Measurements from ENCODE around the gene GJA10.

DNA sequence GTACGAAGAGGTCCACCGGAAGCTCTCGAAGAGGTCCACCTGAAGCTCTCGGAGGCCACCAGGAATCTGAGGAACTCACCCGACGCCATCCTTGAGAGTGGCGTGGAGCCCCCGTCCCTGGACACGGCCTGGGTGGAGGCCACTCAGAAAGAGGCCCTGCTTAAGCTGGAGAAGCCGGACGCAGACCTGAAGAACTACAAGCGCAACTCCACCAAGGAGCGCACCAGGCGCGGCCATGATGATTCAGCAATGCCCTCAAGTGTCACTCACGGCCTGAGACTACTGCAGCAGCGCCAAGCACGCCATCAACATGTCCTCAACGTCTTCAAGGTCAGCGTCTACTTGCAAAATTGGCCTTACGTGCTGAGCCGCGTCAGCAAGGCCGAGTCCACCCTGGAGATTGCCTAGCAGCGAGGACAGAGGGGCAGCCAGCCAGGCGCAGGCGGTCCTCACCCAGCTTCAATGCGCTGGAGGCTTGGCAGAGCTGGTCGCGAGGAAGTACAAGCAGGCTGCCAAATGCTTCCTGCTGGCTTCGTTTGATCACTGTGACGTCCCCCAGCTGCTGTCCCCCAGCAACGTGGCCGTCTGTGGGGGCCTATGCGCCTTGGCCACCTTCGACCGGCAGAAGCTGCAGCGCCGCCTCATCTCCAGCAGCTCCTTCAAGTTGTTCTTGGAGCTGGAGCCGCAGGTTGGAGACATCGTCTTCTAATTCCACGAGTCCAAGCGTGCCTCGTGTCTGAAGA is 7.7 kb upstream of the GJA10 start:
- TF ChIP-seq ARNTL (CRISPR knock-in tag; IDR thresholded peaks at IDR 0.05; ENCODE audit: borderline replicate concordance, low read depth) (no peak), RARB (CRISPR knock-in tag; IDR thresholded peaks at IDR 0.05) (no peak), GLIS3 (CRISPR knock-in tag; IDR thresholded peaks at IDR 0.05) (no peak), TOX (CRISPR knock-in tag; IDR thresholded peaks at IDR 0.05; ENCODE audit: borderline replicate concordance) (no peak), PPARA (CRISPR knock-in tag; IDR thresholded peaks at IDR 0.05; ENCODE audit: borderline replicate concordance) (no peak), ESRRG (CRISPR knock-in tag; IDR thresholded peaks at IDR 0.05) (no peak), ZFP3 (CRISPR knock-in tag; IDR thresholded peaks at IDR 0.05) (no peak), SNAI2 (CRISPR knock-in tag; IDR thresholded peaks at IDR 0.05) (no peak), TCF4 (CRISPR knock-in tag; IDR thresholded peaks at IDR 0.05; ENCODE audit: borderline replicate concordance) (no peak)
- TF ChIP-seq, protein P1, sequence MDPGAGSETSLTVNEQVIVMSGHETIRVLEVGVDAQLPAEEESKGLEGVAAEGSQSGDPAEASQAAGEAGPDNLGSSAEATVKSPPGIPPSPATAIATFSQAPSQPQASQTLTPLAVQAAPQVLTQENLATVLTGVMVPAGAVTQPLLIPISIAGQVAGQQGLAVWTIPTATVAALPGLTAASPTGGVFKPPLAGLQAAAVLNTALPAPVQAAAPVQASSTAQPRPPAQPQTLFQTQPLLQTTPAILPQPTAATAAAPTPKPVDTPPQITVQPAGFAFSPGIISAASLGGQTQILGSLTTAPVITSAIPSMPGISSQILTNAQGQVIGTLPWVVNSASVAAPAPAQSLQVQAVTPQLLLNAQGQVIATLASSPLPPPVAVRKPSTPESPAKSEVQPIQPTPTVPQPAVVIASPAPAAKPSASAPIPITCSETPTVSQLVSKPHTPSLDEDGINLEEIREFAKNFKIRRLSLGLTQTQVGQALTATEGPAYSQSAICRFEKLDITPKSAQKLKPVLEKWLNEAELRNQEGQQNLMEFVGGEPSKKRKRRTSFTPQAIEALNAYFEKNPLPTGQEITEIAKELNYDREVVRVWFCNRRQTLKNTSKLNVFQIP (CRISPR knock-in tag; IDR thresholded peaks at IDR 0.05; ENCODE audit: borderline replicate concordance, low read depth): no peak
- TF ChIP-seq, protein P2, sequence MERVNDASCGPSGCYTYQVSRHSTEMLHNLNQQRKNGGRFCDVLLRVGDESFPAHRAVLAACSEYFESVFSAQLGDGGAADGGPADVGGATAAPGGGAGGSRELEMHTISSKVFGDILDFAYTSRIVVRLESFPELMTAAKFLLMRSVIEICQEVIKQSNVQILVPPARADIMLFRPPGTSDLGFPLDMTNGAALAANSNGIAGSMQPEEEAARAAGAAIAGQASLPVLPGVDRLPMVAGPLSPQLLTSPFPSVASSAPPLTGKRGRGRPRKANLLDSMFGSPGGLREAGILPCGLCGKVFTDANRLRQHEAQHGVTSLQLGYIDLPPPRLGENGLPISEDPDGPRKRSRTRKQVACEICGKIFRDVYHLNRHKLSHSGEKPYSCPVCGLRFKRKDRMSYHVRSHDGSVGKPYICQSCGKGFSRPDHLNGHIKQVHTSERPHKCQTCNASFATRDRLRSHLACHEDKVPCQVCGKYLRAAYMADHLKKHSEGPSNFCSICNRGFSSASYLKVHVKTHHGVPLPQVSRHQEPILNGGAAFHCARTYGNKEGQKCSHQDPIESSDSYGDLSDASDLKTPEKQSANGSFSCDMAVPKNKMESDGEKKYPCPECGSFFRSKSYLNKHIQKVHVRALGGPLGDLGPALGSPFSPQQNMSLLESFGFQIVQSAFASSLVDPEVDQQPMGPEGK (CRISPR knock-in tag; IDR thresholded peaks at IDR 0.05; ENCODE audit: borderline replicate concordance): no peak

Measured in SK-N-SH treated with all-trans-retinoic acid at 6 μM for 48 hours (cell line).